Heart left ventricle (tissue), 16 donors: Measurements from ENCODE around the gene CHRNA3. TPM values are rescaled to one million over a fixed set of nuclear protein-coding genes. Genes with fewer than 3 reads are reported as not detected.

ENCODE experiments used
- ATAC-seq, 4 donors: fragments of 200-7000 bp; cut with Tn5 transposase; one replicate each; pipeline ENCODE4 v1.9.1; 2020 to 2022; ENCODE audit warnings: moderate library complexity in 4 of 4, mild to moderate bottlenecking in 3 of 4, moderate number of reproducible peaks in 1 of 4
- DNase-seq, 5 donors: peaks; one replicate each; pipeline ENCODE4 v3.0.0-alpha.2; 2020
- H3K27ac ChIP-seq, 12 donors: fragments of 200-600 bp; sonication (generic) in 4 of 12; one replicate each; pipeline versions ENCODE4 v1.5.0 to v1.8.0; 2016 to 2022; ENCODE audit warnings: mild to moderate bottlenecking in 2 of 12
- H3K27me3 ChIP-seq, 9 donors: fragments of 200-600 bp; sonication (generic) in 2 of 9; one replicate each; pipeline versions ENCODE4 v1.5.1 to v1.8.0; 2016 to 2022; ENCODE audit warnings: mild to moderate bottlenecking in 3 of 9
- H3K36me3 ChIP-seq, 9 donors: fragments of 200-600 bp; sonication (generic) in 2 of 9; one replicate each; pipeline versions ENCODE4 v1.5.0 to v1.8.0; 2018 to 2022; ENCODE audit warnings: mild to moderate bottlenecking in 2 of 9
- H3K4me1 ChIP-seq, 12 donors: fragments of 200-600 bp; sonication (generic) in 4 of 12; one replicate each; pipeline versions ENCODE4 v1.5.0 to v1.8.0; 2016 to 2022; ENCODE audit warnings: mild to moderate bottlenecking in 3 of 12
- H3K4me3 ChIP-seq, 12 donors: fragments of 200-600 bp; sonication (generic) in 4 of 12; one replicate each; pipeline versions ENCODE4 v1.5.0 to v1.8.0; 2017 to 2022; ENCODE audit warnings: mild to moderate bottlenecking in 9 of 12, moderate library complexity in 4 of 12
- H3K9me3 ChIP-seq, 12 donors: fragments of 200-600 bp; sonication (generic) in 4 of 12; one replicate each; pipeline versions ENCODE4 v1.5.0 to v1.8.0; 2016 to 2022; ENCODE audit warnings: mild to moderate bottlenecking in 1 of 12
- POLR2A ChIP-seq, 2 donors: fragments of 450-650 bp; IDR thresholded peaks; one replicate each; pipeline ENCODE4 v1.6.1; 2017; ENCODE audit warnings: antibody characterized with exemption in 2 of 2, mild to moderate bottlenecking in 2 of 2, moderate library complexity in 2 of 2
- WGBS, 4 donors: extraction: QIAGEN DNeasy Blood & Tissue Kit in 2 of 4; methylation state at CpG; one replicate each; pipeline versions ENCODE4 v1.1.5 to v1.1.7; 2013 to 2018; 5-methylcytosine and 5-hydroxymethylcytosine counted together
- intact Hi-C, 10 donors: fragments of 100-400 bp; cut with DNase I; formaldehyde crosslinking; loops; one replicate each; pipeline versions ENCODE4 v1.11.1 to v1.14.2; 2022
- polyA plus RNA-seq, 2 donors: library from polyadenylated mRNA; stranded (reverse); fragments of 200-250 nt; gene quantifications; one replicate each; pipeline ENCODE4 v1.2.3, GENCODE V29; 2013
- total RNA-seq, 9 donors: library from RNA; depleted of rRNA in 2 of 9; stranded (reverse); fragments of >200 nt in 2 of 9; fragmentation: NEBNext Ultra II Directional in 3 of 9; extraction: Animal tissue kit (Norgen Biotek cat#: 25700) in 3 of 9; gene quantifications; one replicate each; pipeline versions ENCODE4 v1.1.0 to v1.2.4, GENCODE V29; 2016 to 2023
- TF ChIP-seq, protein P1 (sequence below), 12 donors: fragments of 200-600 bp; sonication (generic) in 4 of 12; IDR thresholded peaks; one replicate each; pipeline versions ENCODE4 v1.5.0 to v1.8.0; 2018 to 2022; ENCODE audit warnings: antibody characterized with exemption in 12 of 12, mild to moderate bottlenecking in 5 of 12
- donor health status: ischemic (EF 13 %, LVEDD 7.1; RV severe dilation, severe dysfunction).
- donor health status: healthy with polysubstance abuse.
- donor health status: DM: no; HTN: yes; CAD: no.
- donor health status: DM: no; HTN: no; CAD: no.
- donor health status: ischemic (EF 25% LVEDD 6.9; RV normal size, moderate dysfunction).
- donor health status: ischemic (EF 25% LVEDD 5.7; RV mildly dilated, moderate dysfunction).
- donor health status: healthy.
- donor health status: DM: yes; HTN: yes; CAD: no.
- donor health status: ischemic (EF 35%, LVEDD 5.7; RV mildly dilated, moderate dysfunction).
- donor health status: nonischemic (EF 11% LVEDD 7.7; RV severe dilation, severe dysfunction).
- donor health status: DM: yes; HTN: yes; CAD: no.
- donor health status: PGD.
- donor health status: ischemic (EF 29% LVEDD 5.4; RV normal size, mild dysfunction).
- donor health status: nonischemic (EF 23%, LVEDD 6.1; RV moderate dilation, normal function).

CHRNA3 gene
- total and polyA plus RNA-seq, 11 donors: 0.06 to 6.9 (median 0.30) TPM; not detected in 4

- Histone ChIP-seq H3K36me3 (no peaks in the 10 kb centered on the region), H3K4me3 (no peak overlapping the region), H3K9me3 (no peaks in the 10 kb centered on the region), H3K27ac (no peak overlapping the region), H3K4me1 (no peaks in the 10 kb centered on the region), H3K27me3 (no peaks in the 10 kb centered on the region)
- no peak for TF ChIP-seq POLR2A (IDR thresholded peaks at IDR 0.05)
- TF ChIP-seq, protein P1, sequence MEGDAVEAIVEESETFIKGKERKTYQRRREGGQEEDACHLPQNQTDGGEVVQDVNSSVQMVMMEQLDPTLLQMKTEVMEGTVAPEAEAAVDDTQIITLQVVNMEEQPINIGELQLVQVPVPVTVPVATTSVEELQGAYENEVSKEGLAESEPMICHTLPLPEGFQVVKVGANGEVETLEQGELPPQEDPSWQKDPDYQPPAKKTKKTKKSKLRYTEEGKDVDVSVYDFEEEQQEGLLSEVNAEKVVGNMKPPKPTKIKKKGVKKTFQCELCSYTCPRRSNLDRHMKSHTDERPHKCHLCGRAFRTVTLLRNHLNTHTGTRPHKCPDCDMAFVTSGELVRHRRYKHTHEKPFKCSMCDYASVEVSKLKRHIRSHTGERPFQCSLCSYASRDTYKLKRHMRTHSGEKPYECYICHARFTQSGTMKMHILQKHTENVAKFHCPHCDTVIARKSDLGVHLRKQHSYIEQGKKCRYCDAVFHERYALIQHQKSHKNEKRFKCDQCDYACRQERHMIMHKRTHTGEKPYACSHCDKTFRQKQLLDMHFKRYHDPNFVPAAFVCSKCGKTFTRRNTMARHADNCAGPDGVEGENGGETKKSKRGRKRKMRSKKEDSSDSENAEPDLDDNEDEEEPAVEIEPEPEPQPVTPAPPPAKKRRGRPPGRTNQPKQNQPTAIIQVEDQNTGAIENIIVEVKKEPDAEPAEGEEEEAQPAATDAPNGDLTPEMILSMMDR (IDR thresholded peaks at IDR 0.05): no peak
- DNase-seq (no peak), ATAC-seq (no peak)
- 75 to 81% (median 79%) methylated on average over 9 of the region's 9 CpGs for WGBS, 4 donors
- intact Hi-C loops: no loop called here
Measured at GRCh38 chr15:78660584-78660983, 39.8 kb upstream of the CHRNA3 start.

DNA sequence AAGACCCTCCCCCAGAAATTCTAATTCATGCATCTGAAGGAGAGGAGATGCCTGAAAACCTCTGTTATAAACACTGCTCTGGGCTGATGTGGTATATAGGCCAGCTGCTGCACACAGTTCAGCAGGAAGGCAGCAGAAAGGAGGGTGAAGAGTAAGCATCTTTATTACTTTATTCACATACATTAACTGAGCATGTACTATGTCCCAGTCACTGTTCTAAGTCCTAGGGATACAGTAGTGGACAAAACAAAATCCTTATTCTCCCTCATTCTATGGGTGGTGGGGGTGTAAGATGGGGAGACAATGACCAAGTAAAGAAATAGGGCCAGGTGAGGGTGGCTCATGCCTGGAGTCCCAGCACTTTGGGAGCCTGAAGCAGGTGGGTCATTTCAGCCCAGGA lies 38.0 kb upstream of the CHRNA3 start:
- ATAC-seq: no peak
- no peaks in the 10 kb centered on the region for H3K36me3 ChIP-seq
- H3K4me1 ChIP-seq: no peaks in the 10 kb centered on the region
- no peak for DNase-seq
- no peaks in the 10 kb centered on the region for H3K27me3 ChIP-seq
- TF ChIP-seq, protein P1 (IDR thresholded peaks at IDR 0.05): no peak
- TF ChIP-seq POLR2A (IDR thresholded peaks at IDR 0.05): no peak
- no peak overlapping the region for H3K27ac ChIP-seq
- intact Hi-C loops: no loop called here
- H3K4me3 ChIP-seq: no peak overlapping the region
- H3K9me3 ChIP-seq: no peaks in the 10 kb centered on the region

DNA sequence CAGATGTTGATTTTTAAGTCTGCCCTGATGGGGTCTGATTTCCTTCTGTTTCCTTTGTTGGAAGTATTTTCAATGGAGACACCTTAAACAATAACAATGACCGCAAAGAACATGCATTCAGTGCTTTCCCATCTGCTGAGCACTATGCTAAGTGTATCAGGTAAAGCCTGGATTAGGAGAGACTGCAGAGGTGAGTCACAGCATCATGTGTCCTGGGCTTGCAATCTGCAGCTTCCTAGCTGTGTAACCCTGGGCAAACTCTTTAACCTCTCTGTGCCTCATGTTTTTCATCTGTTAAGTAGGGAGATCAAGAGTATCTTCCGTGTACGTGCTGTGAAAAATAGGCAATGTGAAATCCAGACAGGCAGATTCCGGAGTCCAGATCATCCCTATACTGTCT lies 33.5 kb upstream of the CHRNA3 start:
- H3K9me3 ChIP-seq: no peaks in the 10 kb centered on the region
- ATAC-seq (no peak), DNase-seq (no peak)
- intact Hi-C loops: no loop called here
- no peaks in the 10 kb centered on the region for H3K27me3 ChIP-seq
- WGBS, 4 donors: 52 to 92% (median 83%) methylated on average over 4 of the region's 4 CpGs
- TF ChIP-seq POLR2A (IDR thresholded peaks at IDR 0.05): no peak
- TF ChIP-seq, protein P1 (IDR thresholded peaks at IDR 0.05): no peak
- H3K4me1 ChIP-seq: peaks cover 0 to 6% (median 0%) of the 10 kb centered on the region in 12 donors
- H3K36me3 ChIP-seq: no peaks in the 10 kb centered on the region
- no peak overlapping the region for H3K4me3 ChIP-seq
- H3K27ac ChIP-seq: no peak overlapping the region

- WGBS, 4 donors: 92 to 100% (median 99%) methylated on average over 1 of the region's 1 CpG
- Histone ChIP-seq H3K4me1 (peaks cover 0 to 6% (median 0%) of the 10 kb centered on the region in 12 donors), H3K36me3 (no peaks in the 10 kb centered on the region), H3K27me3 (no peaks in the 10 kb centered on the region), H3K27ac (no peak overlapping the region), H3K9me3 (no peaks in the 10 kb centered on the region), H3K4me3 (no peak overlapping the region)
- DNase-seq (no peak), ATAC-seq (no peak)
- intact Hi-C loops: no loop called here
- TF ChIP-seq, protein P1 (IDR thresholded peaks at IDR 0.05): no peak
- no peak for TF ChIP-seq POLR2A (IDR thresholded peaks at IDR 0.05)
Measured at GRCh38 chr15:78651930-78652615, 31.3 kb upstream of the CHRNA3 start.
